GM19238 (cell line): ENCODE data around the gene CPXM2.

Experiments used
- DNase-seq: peaks from one replicate; pipeline ENCODE4 v3.0.0; 2011; ENCODE audit warnings: low spot score; ENCODE audit not compliant: insufficient read length

Gene CPXM2

DNA sequence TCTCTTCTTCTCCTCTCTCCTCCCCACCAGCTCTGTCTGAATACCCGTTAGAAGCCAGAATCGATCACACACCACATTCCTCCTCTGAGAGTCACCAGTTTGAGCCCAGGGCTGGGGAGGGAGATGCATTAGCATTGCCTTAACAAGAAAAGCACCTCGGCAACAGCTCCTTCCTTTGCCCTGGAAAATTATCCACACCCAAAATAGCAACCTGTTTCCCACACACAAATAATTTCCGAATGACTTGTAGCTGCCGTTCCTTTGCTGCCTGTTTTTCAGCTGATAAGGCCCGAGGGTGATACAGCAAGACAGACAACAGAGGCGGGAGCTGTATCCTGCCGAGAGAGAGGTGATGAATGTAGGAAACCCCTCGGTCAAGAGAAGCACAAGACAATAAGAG is 91.3 kb downstream of the CPXM2 start:
- DNase-seq: no peak

DNA sequence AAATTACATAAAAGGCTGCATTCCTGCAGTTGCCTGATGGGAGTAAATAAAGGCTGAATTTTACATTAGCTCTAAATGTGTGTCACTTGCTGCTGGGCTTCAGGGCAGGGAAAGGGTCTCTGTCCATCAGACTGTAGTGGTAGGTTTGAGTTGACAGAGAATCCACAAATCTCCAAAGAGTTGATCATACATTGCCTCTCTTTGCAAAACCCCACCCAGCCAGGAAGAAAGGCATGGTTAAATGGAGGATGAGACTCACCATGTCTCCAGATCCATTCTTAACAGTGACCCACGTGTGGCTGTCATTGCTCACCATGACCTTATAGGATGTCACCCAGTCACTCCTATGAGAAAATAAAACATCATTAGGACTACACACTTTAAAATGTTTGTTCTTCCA is 92.8 kb downstream of the CPXM2 start:
- no peak for DNase-seq

DNA sequence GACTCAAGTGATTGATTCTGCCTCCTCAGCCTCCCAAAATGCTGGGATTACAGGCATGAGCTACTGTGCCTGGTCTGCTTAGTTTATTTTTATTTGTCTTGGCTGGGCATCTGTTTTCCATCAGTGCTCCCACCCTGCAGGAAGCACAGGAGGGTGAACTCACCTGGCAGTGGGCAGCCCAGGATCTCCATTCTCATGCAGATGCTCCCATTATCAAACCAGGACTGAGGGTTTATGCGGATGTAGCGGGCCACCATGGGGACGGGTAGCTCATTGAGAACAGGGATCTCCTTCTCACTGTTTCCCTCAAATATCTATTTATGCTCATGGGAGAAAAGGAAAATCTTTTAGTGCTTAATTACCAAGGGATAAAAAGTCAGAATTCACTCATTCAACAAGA is 93.8 kb downstream of the CPXM2 start:
- DNase-seq: no peak

DNA sequence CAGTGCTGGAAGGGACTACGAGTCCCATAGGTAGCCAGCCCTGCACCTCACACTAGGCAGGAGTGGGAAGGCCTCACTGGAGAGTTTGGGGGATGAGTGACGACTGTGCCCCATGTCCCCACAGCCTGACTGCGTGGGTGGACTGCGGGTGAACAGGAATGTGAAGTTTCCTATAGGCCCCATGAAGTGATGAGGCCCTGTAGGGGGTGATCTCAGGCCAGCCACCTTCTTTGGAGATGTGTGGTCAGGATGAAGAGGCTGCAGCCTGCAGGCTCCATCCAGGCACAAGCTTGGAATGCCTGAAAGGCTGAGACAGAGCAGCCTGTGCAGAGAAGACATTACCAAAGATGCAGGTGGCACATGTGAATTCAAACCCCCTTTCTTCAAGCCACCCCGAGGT is 94.9 kb downstream of the CPXM2 start:
- DNase-seq: no peak

DNA sequence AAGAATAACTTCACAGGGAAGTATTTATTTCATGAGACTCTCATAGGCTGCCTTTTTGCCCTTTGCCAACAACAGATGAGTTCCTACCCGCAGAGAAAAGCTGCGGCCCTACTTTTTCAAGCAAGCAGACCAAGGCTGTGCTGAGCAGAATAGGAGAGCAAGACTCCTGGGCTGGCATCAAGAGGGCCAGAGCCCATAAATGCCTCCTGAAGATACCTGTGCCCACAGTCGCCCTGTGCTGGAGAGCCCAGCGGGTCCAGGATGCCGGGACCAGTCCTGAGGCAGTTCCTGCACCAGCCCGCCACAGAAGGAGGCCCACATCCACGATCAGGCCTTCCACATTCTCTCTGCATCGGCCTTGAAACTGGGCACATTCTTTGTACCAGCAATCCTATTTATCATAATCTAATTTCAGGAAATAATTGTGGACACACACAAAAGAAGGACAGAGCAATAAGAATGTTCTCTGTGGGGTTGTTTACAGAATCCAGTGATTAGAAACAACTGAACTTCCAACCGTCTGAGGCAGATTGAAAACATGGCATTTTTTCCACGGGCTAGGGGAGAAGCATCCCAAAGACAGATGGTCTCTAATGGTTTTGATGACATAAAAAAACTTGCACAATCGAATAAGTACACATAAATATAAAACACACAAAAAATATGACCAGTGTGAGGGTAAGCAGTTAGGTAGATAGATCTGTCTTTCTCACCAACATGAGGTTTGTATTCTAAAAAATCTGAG is 95.6 kb downstream of the CPXM2 start:
- DNase-seq: no peak

DNA sequence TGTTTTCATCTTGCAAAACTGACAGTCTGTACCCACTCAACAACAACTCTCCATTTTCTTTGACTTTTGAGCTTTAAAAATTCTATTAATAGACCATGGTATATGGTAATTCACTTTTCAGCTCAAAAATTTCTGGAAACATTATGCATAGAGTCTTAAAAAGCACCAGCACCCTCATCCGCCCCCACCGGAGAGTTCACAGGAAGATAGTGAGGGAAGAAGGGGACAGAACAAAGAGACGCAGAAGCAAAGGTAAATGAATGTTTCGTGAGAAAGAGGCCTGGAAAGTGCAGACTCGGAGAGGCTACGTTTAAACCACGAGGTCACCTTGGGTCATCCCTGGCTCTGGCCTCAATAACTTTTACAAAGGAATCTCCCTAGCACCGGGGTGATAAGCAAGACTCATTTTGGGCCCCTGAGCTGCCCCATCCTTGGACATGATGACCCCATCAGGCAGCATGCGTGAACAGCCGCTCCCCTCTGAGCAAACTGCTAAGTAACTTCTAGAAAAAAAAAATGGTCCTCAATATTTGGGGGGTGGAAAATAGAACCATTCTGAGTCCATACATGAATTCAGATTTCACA is 96.3 kb downstream of the CPXM2 start:
- no peak for DNase-seq

DNA sequence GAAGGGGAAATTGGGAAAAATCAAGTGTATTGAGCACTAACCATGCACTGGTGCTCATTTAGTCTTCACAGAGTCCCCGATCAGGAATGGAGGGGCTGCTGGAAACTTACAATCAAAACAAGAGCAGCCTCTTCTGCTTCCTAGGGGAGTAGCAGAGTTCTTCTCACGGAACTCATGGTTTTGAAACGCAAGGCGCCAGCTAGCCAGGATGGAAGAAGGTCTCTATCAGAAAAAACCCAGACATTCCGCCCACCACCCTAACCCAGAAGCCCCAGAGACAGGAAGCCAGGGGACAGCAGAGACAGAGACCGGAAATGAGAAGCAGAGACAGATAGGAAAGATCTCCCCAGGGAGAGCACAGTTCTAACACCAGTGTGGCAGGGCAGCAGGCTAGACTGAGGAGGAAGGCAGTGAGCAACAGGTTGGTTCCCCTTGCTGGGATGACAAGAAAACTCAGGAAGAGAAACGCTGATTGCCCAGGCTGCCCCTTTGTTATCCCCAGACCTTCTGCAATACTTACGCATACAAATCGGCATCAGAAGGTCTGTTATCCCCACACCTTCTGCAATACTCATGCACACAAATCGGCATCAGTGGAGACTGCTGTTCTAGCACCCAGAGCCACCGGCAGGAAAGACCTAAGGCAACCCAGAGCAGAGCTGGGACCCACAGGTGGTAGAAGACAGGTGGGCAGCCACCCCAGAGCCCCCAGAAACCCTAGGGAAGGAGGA is 99.2 kb downstream of the CPXM2 start:
- no peak for DNase-seq

DNA sequence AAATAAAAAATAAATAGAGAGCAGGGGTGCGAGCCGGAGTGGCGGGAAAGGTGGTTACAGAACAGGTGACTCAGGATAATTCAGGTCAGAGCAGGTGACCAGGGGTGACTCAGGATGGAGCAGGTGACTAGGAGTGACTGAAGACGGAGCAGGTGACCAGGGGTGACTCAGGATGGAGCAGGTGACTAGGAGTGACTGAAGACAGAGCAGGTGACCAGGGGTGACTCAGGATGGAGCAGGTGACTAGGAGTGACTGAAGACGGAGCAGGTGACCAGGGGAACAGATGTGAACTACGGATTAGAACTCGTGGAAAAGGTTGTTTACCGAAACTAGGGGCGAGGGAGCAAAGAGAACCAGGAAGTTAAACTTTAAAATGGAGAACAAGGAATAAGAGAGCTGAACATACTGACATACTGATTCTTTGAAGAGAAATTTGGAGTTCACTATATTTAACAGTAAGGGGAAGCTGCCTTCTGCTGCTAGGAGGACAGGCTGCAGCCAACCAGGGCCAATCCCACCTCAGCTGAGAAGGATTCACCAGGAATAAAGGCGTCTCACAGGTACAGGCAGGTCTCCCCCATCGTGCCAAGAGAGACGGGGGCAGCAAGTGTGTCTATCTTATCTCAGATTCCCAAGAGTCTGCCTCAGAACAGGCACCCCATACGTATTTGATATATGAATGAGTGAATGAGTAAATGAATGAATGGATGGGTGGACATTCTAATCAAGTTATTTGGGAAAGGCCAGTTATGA is 101.3 kb downstream of the CPXM2 start:
- DNase-seq: no peak

DNA sequence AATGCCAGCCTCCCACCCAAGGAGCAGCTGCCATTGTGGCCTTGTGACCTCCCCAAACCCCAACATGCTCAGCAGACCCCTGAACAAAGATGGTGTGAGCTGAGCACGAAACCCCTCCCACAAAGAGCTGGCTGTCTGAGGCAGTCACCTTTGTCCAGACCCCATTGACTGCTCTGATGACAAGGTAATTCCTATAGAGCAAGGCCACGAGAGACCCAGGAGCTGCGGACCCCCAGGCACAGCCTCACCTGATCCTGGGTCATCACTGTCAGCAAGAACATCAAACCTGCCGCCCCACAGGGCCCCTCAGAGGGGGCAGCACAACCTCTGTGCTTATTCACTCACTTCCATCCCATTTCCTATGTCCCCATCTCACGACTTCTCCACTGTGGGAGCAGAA is 102.6 kb downstream of the CPXM2 start:
- DNase-seq: no peak

DNA sequence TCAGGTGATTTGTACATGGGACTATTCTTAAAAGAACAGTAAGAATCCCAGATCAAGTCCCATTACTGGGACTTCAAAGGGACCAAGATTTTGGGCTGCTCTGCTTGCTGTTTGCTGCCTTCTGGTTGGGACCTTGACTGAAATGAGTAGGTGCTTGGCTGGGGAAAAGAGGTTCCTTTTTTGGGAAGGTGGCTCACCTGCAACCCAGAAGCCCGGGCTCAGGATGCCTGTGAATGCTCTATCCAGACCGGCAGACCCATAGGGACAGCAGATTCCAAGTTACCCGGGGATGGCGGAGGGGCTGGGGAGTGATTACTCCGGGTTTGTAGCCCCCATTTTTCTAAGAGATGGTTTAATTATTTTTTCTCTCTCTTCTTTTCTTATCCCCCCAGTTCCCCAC is 104.0 kb downstream of the CPXM2 start:
- DNase-seq: no peak

DNA sequence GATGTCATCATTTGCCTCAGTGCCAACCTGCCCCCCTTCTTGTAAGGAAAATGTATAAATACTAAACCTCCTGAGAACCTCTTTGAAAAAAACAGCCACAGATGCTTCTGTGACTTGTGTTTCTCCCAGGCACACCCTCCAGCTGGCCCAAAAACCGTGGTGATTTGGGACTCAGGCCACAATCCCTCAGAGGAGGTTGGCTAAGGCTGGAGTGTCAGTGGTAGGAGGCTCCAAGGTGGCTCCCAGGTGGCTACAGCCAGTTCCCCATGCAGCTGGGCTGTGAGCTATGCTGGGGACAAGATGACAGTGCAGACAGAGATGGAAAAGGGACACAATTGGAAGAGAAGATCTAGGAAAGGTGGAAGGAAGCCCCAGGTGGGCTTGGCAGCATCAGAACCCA is 104.7 kb downstream of the CPXM2 start:
- DNase-seq: no peak

DNA sequence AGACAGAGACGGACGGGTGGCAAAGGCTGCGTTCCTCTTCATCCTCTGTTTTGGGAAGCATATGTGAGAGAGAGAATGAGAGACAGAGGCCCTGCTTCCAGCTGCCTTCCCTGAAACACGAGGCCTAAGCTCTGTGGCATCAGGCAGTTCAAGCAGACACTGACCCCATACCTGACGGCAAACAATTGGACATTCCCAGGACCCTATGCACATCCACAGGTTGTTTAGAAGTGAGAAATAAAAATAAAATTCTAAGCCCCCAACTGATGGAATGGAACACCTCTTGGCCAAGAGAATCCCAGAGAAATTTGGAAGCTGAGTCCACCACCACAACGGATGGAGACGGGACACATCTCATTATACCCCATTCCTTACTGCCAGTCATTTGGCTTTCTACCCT is 105.3 kb downstream of the CPXM2 start:
- DNase-seq: no peak

DNA sequence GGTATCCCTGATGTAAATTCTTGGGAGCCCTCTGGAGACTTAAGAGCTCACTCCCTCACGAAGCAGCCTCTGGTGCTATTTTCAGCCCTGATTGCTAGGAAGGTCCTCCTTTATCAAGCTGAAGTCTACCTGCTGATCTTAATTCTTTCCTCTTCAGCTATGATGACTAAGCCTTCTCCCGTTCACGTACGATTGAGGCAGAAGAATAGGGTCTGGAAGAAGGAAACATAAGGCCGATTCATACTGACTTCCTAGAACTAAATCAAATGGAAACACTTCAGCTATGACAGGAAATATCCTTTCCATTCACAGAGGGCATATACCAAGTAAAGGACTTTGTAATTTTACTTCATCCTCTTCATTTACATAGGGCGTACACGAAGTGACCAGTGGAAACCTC is 107.0 kb downstream of the CPXM2 start:
- DNase-seq: no peak

DNA sequence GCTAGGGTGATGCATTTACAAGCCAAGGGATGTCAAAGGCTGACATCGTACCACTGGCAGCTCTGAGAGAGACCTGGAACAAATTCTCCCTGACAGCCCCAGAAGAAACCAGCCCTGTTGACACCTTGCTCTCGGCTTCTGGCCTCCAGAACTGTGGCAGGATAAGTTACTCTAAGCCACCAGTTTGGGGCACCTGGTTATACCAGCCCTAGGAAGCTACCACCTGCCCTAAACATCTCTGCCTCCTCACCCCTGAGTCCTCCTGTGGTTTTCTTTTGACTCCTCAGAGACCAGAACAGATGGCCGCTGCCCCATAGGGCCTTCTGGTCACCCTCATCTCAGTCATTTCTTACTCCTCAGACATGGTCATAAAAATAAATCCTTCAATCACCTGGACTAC is 107.4 kb downstream of the CPXM2 start:
- DNase-seq: no peak

DNA sequence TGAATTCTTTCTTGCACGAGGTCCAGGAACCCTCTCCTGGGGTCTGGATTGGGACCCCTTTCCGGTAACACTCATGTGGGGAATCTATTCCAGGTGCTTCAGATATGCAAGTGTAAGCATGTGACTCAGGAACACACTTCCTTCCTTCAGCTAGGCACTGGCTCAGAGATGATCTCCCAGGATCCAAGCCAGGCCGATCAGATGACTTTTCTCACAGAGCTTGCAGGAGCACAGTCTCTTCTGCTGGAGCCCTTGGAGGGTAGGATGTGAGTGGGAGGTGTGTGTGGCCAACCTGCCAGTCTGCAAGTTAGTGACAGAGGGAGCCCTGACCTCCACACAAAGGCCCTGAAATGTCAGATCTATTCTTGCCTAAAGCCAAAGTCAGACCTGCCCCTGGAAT is 108.3 kb downstream of the CPXM2 start:
- no peak for DNase-seq

DNA sequence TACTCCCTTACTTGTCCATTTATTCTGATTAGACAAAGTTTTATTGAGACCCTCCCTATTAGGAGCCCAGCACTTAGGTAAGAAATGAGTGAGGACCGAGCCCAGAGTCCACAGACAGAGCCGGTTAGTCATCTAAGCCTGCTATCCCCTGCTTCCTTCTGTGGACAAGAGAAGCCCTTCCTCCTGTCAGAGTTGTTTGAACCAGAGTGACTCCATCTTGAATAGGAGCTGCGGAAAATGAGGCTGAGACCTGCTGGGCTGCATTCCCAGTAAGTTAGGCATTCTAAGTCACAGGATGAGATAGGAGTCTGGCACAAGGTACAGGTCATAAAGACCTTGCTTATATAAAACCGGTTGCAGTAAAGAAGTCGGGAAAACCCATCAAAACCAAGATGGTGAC is 109.1 kb downstream of the CPXM2 start:
- no peak for DNase-seq

DNA sequence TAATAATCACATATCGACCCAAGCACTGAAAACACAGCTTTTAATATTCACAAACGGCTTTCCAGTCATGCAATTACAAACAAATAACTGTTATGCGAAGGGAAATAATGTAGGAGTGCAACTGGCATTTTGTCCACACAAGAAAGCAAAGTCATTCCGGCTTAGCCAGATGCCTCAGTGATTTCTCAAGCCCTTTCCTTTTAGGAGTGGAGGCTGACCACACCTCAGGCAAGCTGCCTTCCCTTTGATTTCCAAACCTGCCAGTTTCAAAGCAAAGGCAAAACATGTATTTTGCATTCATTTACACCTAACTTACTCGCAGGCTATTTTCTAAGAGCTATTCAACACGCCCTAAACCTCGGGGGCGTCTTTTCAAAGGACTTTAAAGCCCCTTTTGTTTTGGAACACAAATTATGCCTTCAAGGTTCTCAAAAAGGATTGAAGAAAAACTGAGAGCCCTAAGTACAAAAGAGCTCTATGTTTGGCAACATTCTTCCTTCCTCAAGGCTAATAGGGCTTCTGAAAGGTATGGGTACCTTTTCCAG is 109.6 kb downstream of the CPXM2 start:
- DNase-seq: no peak

DNA sequence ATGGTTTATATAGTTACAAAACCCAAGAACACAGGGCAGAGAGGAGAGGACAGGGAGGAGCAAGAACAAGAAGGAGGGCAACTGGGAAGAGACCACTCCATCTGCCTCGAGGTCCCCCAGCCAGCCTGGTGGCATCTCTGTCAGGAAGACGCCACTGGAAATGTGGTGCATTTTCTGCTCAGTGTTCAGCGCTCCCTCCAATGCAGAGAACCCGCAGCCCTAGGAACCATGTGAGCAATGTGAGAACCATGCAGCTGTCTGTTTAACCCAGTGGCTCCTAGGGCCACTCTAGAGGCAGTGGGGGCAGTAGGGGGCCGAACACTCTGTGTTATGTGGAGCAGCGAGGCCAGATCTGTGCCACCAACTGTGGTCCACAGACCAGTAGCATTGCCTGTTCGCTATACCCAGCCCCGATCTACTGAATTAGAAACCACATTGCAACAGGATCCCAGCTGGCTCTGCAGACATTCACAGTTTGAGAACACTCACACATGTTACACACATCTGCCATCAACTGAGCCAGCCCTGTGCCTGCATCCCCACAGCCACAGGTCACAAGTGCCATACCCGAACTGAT is 110.2 kb downstream of the CPXM2 start:
- no peak for DNase-seq

DNA sequence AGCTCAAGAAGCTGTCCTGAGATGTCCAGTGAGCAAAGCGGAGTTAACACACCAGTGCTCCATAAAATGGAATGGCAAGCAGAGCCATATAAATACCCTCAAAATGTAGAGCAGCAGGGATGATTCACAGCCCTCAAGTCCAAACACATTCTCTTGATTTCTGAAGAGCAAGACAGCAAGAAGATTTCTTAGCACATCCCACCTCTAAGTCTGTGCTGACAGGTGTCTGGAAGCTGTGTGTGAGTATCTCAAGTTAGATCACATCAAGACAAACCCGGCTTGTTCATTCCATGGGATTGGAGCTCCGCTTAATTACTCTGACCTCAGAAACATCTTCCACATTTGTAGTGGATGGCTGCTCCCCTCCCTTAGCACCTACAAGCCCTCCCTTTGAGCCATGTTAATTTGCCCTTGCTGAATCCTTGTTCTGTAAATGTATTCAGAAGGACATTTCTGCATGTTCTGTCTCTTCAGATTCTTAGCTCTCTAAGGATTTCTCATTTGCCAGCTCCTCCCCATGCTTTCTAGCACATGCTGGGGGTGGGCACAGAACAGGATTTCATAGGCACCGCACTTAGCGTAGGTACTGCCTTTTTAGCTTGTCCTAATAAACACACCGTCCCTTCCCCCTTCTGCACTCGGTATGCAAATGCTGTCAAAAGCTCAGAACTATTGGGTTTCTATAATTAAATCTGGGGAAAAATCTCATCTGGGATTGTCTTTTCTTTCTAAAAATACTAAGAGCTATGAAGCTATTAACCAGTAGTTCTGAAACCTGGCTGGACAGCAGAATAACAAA is 112.7 kb downstream of the CPXM2 start:
- no peak for DNase-seq

DNA sequence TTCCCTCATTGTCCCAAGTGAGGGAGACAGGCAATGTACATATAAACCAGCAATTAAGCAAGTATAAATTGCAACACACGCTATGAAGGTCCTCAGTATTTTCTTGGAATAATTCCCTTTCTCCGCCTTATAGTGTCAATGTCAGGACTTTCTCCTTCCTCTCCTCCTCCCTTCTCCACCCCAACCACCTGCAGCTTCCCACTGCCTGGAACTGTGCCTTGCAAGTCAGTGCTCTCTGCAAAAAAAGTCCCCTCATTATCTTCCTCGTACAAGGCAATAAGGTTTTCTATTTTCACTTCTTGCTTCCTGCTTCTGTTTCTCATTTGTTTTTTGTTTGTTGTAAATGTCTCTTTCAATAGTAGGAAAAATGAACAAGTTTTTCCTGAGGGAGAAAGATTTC is 113.7 kb downstream of the CPXM2 start:
- no peak for DNase-seq
